HUES64 (cell line): Measurements from ENCODE around the gene SOX10. TPM values are rescaled to one million over a fixed set of nuclear protein-coding genes. Genes with fewer than 3 reads are reported as not detected.

ENCODE experiments used
- H3K27ac ChIP-seq: 2 replicates; pipeline ENCODE4 v1.7.0; 2013; ENCODE audit warnings: low read depth, low read length, inconsistent platforms
- H3K27me3 ChIP-seq: 2 replicates; pipeline ENCODE4 v1.6.1; 2013; ENCODE audit warnings: mild to moderate bottlenecking, low read length; ENCODE audit not compliant: insufficient read depth
- H3K36me3 ChIP-seq: 2 replicates; pipeline ENCODE4 v1.6.1; 2013; ENCODE audit warnings: mild to moderate bottlenecking, low read length; ENCODE audit not compliant: insufficient read depth
- H3K4me1 ChIP-seq: 2 replicates; pipeline ENCODE4 v1.6.1; 2013; ENCODE audit warnings: mild to moderate bottlenecking, low read length, moderate library complexity; ENCODE audit not compliant: insufficient read depth
- H3K4me3 ChIP-seq: 2 replicates; pipeline ENCODE4 v1.5.1; 2013; ENCODE audit warnings: mild to moderate bottlenecking, low read length, moderate library complexity
- H3K9ac ChIP-seq: 2 replicates; pipeline ENCODE4 v1.6.1; 2013; ENCODE audit warnings: mild to moderate bottlenecking, low read depth, low read length
- H3K9me3 ChIP-seq: 2 replicates; pipeline ENCODE4 v1.6.1; 2013; ENCODE audit warnings: low read depth, low read length; ENCODE audit not compliant: insufficient read depth
- WGBS: fragments of 150-250, 120-280 bp; methylation state at CpG from one replicate; pipeline ENCODE4 v1.1.7; 2013; ENCODE audit warnings: missing lambda C conversion rate; 5-methylcytosine and 5-hydroxymethylcytosine counted together
- polyA plus RNA-seq, 2 experiments: library from polyadenylated mRNA; stranded (reverse); fragments of 50-300 nt; gene quantifications; one replicate each; pipeline ENCODE4 v1.2.3, GENCODE V29; 2013

SOX10 gene
- 4.1 TPM for polyA plus RNA-seq (2013, experiment 1 of 2)
- 8.5 TPM for polyA plus RNA-seq (2013, experiment 2 of 2)

GRCh38 chr22:37983860-37984791 lies at the start of gene SOX10:
SOX10 (minus strand) TSS chr22:37984555; CDS start chr22:37983784, 771 bp downstream.
- peaks cover 36% of the 10 kb centered on the region for H3K27me3 ChIP-seq
- H3K36me3 ChIP-seq: no peaks in the 10 kb centered on the region
- H3K4me3 ChIP-seq: peak within 1 kb of the TSS; percentile 56
- peaks cover 14% of the 10 kb centered on the region for H3K4me1 ChIP-seq
- no peak within 1 kb of the TSS for H3K27ac ChIP-seq
- 3% methylated on average over 33 of the region's 42 CpGs for WGBS
- no peaks in the 10 kb centered on the region for H3K9me3 ChIP-seq
- 0 out of 2 replicates have a peak within 1 kb of the TSS, but pooled peaks have one; percentile 2 for H3K9ac ChIP-seq

DNA sequence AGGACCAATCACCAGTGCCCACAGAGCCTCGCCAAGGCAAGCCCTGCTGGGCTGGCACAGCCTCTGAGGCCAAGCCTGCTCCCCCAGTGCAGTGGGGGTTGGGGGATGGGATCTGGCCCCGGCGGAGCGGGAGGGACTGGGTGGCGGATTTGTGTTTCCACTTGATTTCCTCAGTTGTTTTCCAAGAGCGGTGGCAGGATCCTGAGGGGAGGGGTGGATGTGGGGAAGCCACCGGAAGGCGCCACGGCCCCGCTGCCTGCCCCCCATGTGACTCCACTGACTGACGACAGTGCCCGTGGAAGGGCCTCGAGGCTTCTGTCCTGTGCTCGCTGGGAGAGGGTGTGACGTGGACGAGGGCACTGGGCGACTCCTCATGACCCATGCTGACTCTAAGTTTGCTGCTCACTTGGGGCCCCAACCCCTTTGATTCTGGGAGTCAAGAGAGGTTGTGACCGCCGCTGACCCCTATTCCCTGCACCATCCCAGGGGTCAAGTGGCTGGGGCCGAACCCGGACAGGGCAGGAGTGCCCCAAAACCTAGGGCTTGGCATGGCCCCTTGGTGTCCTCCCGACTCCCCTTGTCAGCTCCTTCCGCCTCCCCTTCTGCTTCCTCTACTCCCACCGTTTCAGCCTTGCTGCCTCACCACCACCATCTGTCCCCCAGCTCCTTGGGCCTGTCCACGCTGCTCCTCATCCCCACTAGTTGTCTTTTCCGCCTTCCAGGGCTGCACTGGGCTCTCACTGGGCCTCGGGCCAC lies 49.3 kb upstream of the SOX10 start:
- H3K9ac ChIP-seq: peak overlapping the region; percentile 39
- no peaks in the 10 kb centered on the region for H3K9me3 ChIP-seq
- 88% methylated on average over 27 of the region's 27 CpGs for WGBS
- H3K36me3 ChIP-seq: no peaks in the 10 kb centered on the region
- H3K4me3 ChIP-seq: no peak overlapping the region
- H3K27me3 ChIP-seq: no peaks in the 10 kb centered on the region
- H3K27ac ChIP-seq: peak overlapping the region; percentile 75
- H3K4me1 ChIP-seq: peaks cover 26% of the 10 kb centered on the region

DNA sequence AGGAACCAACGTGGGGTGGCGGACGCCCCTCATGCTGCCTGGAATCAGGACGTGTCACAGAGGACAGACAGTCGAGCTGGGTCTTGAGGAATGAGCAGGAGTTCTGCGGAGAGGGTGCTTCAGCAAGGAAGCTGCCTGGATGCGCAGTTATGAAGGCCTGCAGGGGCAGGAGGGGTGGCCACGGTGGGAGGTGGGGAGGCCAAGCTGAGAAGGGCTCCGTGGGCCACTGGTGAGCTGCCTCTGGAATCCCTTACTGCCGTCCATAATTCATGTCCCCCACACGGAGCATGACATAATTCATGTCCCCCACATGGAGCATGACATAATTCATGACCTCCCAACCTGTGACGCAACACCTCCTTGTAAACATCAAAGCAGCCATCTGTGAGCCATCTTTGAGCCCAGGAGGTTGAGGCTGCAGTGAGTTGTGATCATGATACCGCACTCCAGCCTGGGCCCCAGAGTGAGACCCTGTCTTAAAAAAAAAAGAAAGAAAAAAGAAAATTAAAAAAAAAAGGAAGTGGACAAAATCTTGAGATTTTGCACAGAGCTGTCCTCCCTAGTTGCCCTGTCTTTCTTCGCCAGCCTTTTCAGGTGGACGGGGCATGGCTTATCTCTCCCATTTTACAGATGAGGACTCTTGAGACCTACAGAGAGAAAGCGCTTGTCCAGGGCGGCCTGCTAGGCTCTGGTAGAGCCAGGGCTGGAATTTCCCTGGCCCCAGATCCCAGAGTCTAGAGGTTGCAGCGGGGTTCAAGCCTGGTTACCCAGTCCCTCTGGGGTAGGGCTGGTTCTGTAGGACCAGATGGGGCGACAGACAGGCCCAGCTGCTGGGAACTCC lies 48.5 kb upstream of the SOX10 start:
- no peaks in the 10 kb centered on the region for H3K9me3 ChIP-seq
- H3K4me1 ChIP-seq: peaks cover 26% of the 10 kb centered on the region
- H3K9ac ChIP-seq: no peak overlapping the region
- WGBS: 92% methylated on average over 19 of the region's 19 CpGs
- H3K4me3 ChIP-seq: no peak overlapping the region
- H3K27me3 ChIP-seq: no peaks in the 10 kb centered on the region
- no peak overlapping the region for H3K27ac ChIP-seq
- H3K36me3 ChIP-seq: no peaks in the 10 kb centered on the region

GRCh38 chr22:38031491-38031890 lies 47.1 kb upstream of the SOX10 start:
- no peak overlapping the region for H3K27ac ChIP-seq
- H3K9ac ChIP-seq: no peak overlapping the region
- H3K4me3 ChIP-seq: no peak overlapping the region
- no peaks in the 10 kb centered on the region for H3K9me3 ChIP-seq
- no peaks in the 10 kb centered on the region for H3K36me3 ChIP-seq
- peaks cover 26% of the 10 kb centered on the region for H3K4me1 ChIP-seq
- no peaks in the 10 kb centered on the region for H3K27me3 ChIP-seq
- 95% methylated on average over 12 of the region's 12 CpGs for WGBS

GRCh38 chr22:38030311-38031133 lies 46.2 kb upstream of the SOX10 start:
- Histone ChIP-seq H3K27me3 (no peaks in the 10 kb centered on the region), H3K9ac (no peak overlapping the region), H3K4me1 (peaks cover 26% of the 10 kb centered on the region), H3K27ac (no peak overlapping the region), H3K9me3 (no peaks in the 10 kb centered on the region), H3K4me3 (no peak overlapping the region), H3K36me3 (no peaks in the 10 kb centered on the region)
- WGBS: 80% methylated on average over 14 of the region's 16 CpGs

DNA sequence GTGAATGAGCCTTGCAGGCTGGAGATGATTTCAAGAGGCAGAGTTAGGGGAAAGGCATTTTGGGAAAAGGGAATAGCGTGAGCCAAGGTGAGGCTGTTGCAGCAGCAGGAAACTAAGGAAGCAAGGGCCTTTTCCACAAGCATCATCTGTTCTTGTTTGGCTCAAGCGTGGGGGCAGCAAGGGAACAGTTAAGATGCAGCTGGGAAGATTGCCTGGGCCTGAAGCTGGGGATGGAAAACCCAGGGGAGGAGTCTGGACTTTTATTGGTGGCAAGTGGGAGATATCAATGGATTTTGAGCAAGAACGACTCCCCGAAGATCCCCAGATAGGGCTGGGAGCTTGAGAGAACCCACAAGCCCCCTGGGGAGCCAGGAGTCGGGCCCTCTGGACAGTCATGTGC lies 45.5 kb upstream of the SOX10 start:
- H3K9ac ChIP-seq: no peak overlapping the region
- 88% methylated on average over 5 of the region's 5 CpGs for WGBS
- H3K27me3 ChIP-seq: no peaks in the 10 kb centered on the region
- no peak overlapping the region for H3K4me3 ChIP-seq
- no peaks in the 10 kb centered on the region for H3K9me3 ChIP-seq
- no peaks in the 10 kb centered on the region for H3K36me3 ChIP-seq
- H3K4me1 ChIP-seq: peaks cover 22% of the 10 kb centered on the region
- no peak overlapping the region for H3K27ac ChIP-seq

GRCh38 chr22:38029370-38029769 lies 45.0 kb upstream of the SOX10 start:
- peaks cover 18% of the 10 kb centered on the region for H3K4me1 ChIP-seq
- H3K9me3 ChIP-seq: no peaks in the 10 kb centered on the region
- H3K36me3 ChIP-seq: no peaks in the 10 kb centered on the region
- no peak overlapping the region for H3K9ac ChIP-seq
- no peak overlapping the region for H3K4me3 ChIP-seq
- H3K27me3 ChIP-seq: no peaks in the 10 kb centered on the region
- no peak overlapping the region for H3K27ac ChIP-seq

DNA sequence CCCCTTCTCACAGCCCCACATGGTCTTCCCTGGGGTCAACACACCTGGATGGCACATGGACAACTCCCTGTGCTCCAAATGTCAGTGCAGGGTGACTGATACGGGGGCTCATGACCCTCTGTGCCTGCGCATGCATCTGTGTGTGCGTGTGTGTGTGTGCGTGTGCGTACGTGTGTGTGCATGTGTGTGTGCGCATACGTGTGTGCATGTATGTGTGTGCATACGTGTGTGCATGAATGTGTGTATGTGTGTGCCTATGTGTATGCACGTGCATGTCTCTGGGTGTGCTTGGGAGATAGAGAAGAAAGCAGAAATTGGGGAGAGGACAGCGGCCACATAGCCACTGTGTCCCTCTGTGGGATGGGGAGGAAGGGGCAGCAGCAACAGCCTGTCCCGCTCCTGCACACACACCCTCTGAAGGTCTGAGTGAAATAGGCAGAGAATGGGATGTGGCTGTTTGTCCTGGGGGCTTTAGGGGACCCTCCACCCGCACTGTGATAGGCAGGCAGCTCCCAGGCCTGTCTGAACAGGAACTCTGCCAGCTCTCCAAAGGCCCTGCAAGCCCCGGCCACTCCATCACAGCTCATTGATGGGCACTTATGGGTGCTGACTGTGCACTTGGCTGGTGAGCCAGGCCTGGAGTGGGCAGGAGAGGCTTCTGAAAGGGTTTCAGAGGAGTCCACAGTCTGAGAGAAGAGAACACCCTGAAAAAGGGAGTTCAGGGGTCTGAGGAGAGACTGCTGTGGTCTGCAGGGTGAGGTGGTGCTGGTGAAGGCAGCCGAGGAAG lies 44.2 kb upstream of the SOX10 start:
- WGBS: 93% methylated on average over 15 of the region's 15 CpGs
- peaks cover 11% of the 10 kb centered on the region for H3K4me1 ChIP-seq
- H3K27ac ChIP-seq: no peak overlapping the region
- H3K36me3 ChIP-seq: no peaks in the 10 kb centered on the region
- no peak overlapping the region for H3K9ac ChIP-seq
- H3K4me3 ChIP-seq: no peak overlapping the region
- no peaks in the 10 kb centered on the region for H3K27me3 ChIP-seq
- H3K9me3 ChIP-seq: no peaks in the 10 kb centered on the region

DNA sequence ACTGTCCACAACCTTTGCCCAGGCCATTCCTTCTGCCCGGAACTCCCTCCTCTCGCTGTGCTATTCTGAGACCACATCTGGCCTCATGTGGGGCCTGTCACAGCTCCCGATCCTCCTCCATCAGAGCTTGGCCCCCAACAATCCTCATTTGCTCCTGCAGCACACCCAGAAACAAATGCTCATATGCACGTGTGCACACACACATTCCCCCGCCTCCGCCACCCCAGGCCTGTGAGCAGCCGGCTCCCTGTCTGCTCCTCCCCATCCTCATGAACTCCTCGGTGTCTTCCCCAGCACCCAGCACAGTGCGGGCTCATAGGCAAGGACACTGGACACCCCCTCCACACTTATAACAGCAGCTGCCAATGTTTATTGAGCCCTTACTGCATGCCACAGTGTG lies 43.1 kb upstream of the SOX10 start:
- Histone ChIP-seq H3K36me3 (no peaks in the 10 kb centered on the region), H3K9ac (no peak overlapping the region), H3K9me3 (no peaks in the 10 kb centered on the region), H3K27ac (no peak overlapping the region), H3K4me1 (peaks cover 4% of the 10 kb centered on the region), H3K27me3 (no peaks in the 10 kb centered on the region), H3K4me3 (no peak overlapping the region)
- 91% methylated on average over 9 of the region's 9 CpGs for WGBS
